Lower lobe of right lung (tissue), 2 donors: ENCODE data around the gene FAF1. TPM values are rescaled to one million over a fixed set of nuclear protein-coding genes. Genes with fewer than 3 reads are reported as not detected.
"Not testable (repeated sequence)": the region's sequence is repeated elsewhere in the genome, so short reads cannot be mapped to it uniquely, and the experiment has no call there.

ENCODE experiments used
- ATAC-seq, 2 donors: fragments of 200-7000 bp; cut with Tn5 transposase; one replicate each; pipeline ENCODE4 v1.9.1; 2020 to 2022; ENCODE audit warnings: mild to moderate bottlenecking in 2 of 2, moderate library complexity in 2 of 2
- DNase-seq: peaks from one replicate; pipeline ENCODE4 v3.0.0-alpha.2; 2020
- H3K27ac ChIP-seq: fragments of 200-600 bp; one replicate; pipeline ENCODE4 v1.8.0; 2022
- H3K27me3 ChIP-seq: fragments of 200-600 bp; one replicate; pipeline ENCODE4 v1.8.0; 2022; ENCODE audit warnings: low read depth
- H3K36me3 ChIP-seq: fragments of 200-600 bp; one replicate; pipeline ENCODE4 v1.8.0; 2022; ENCODE audit warnings: mild to moderate bottlenecking
- H3K4me1 ChIP-seq: fragments of 200-600 bp; one replicate; pipeline ENCODE4 v1.8.0; 2022
- H3K4me3 ChIP-seq: fragments of 200-600 bp; one replicate; pipeline ENCODE4 v1.8.0; 2022; ENCODE audit warnings: mild to moderate bottlenecking
- H3K9me3 ChIP-seq: fragments of 200-600 bp; one replicate; pipeline ENCODE4 v1.8.0; 2022
- CTCF ChIP-seq: fragments of 200-600 bp; IDR thresholded peaks from one replicate; pipeline ENCODE4 v1.8.0; 2022; ENCODE audit warnings: antibody characterized with exemption, mild to moderate bottlenecking
- intact Hi-C: fragments of 100-400 bp; cut with DNase I; formaldehyde crosslinking; loops from one replicate; pipeline ENCODE4 v1.11.0; 2022
- total RNA-seq: library from RNA; stranded (reverse); fragmentation: NEBNext Ultra II Directional; extraction: Animal tissue kit (Norgen Biotek cat#: 25700); gene quantifications from one replicate; pipeline ENCODE4 v1.2.1, GENCODE V29; 2021
- donor health status: DM: no; HTN: yes; CAD: no; lungs with severe emphysema.

Gene FAF1
- total RNA-seq, 1 donor from 2014 or later, result 45.0 TPM

- Histone ChIP-seq H3K27me3 (no peaks in the 10 kb centered on the region), H3K36me3 (peaks cover 28% of the 10 kb centered on the region), H3K4me1 (no peaks in the 10 kb centered on the region), H3K4me3 (no peak overlapping the region), H3K27ac (no peak overlapping the region), H3K9me3 (no peaks in the 10 kb centered on the region)
- no peak for ATAC-seq
- intact Hi-C loops, result no loop called here
- DNase-seq, result no peak
- no peak for TF ChIP-seq CTCF
These were observed 217.5 kb downstream of the FAF1 start for GRCh38 chr1:50742523-50742922.

GRCh38 chr1:50739125-50739524 lies 220.9 kb downstream of the FAF1 start:
- no peak overlapping the region for H3K27ac ChIP-seq
- H3K36me3 ChIP-seq, result peaks cover 29% of the 10 kb centered on the region
- no peaks in the 10 kb centered on the region for H3K27me3 ChIP-seq
- ATAC-seq (no peak), DNase-seq (no peak)
- no peak overlapping the region for H3K4me3 ChIP-seq
- no peaks in the 10 kb centered on the region for H3K9me3 ChIP-seq
- no peak for TF ChIP-seq CTCF
- H3K4me1 ChIP-seq, result no peaks in the 10 kb centered on the region
- intact Hi-C loops, result no loop called here

GRCh38 chr1:50735443-50735842 lies 224.6 kb downstream of the FAF1 start:
- Histone ChIP-seq H3K36me3 (peaks cover 18% of the 10 kb centered on the region), H3K4me1 (peaks cover 4% of the 10 kb centered on the region), H3K9me3 (no peaks in the 10 kb centered on the region), H3K4me3 (no peak overlapping the region), H3K27me3 (no peaks in the 10 kb centered on the region), H3K27ac (no peak overlapping the region)
- intact Hi-C loops, result no loop called here
- no peak for DNase-seq
- ATAC-seq, result no peak
- TF ChIP-seq CTCF, result peak; percentile 51

GRCh38 chr1:50727578-50727977 lies 232.5 kb downstream of the FAF1 start:
- H3K4me1 ChIP-seq, H3K4me3 ChIP-seq, H3K36me3 ChIP-seq, H3K27ac ChIP-seq, H3K9me3 ChIP-seq, DNase-seq, H3K27me3 ChIP-seq, intact Hi-C loops, ATAC-seq: not testable (repeated sequence)

- Histone ChIP-seq H3K36me3 (no peaks in the 10 kb centered on the region), H3K9me3 (no peaks in the 10 kb centered on the region), H3K27ac (no peak overlapping the region), H3K27me3 (no peaks in the 10 kb centered on the region), H3K4me1 (no peaks in the 10 kb centered on the region), H3K4me3 (no peak overlapping the region)
- intact Hi-C loops, result no loop called here
- DNase-seq (no peak), ATAC-seq (peak; percentile 54 to 61)
- TF ChIP-seq CTCF, result no peak
These were observed 235.3 kb downstream of the FAF1 start for GRCh38 chr1:50724626-50725286.

- no peak for TF ChIP-seq CTCF
- no peaks in the 10 kb centered on the region for H3K9me3 ChIP-seq
- H3K36me3 ChIP-seq, result no peaks in the 10 kb centered on the region
- no peaks in the 10 kb centered on the region for H3K4me1 ChIP-seq
- no peaks in the 10 kb centered on the region for H3K27me3 ChIP-seq
- H3K4me3 ChIP-seq, result no peak overlapping the region
- DNase-seq, result no peak
- ATAC-seq, result no peak
- intact Hi-C loops, result no loop called here
- no peak overlapping the region for H3K27ac ChIP-seq
These were observed 239.5 kb downstream of the FAF1 start for GRCh38 chr1:50720457-50721053.
